K562 (cell line): ENCODE data around the gene LAGE3. TPM values are rescaled to one million over a fixed set of nuclear protein-coding genes. Genes with fewer than 3 reads are reported as not detected.

Experiments used
- CHCHD3 ChIP-seq: fragments of 250-450 bp; sonication (Bioruptor Pico); IDR thresholded peaks from 2 replicates; pipeline ENCODE4 v2.1.2; 2022; ENCODE audit warnings: mild to moderate bottlenecking
- CSDE1 ChIP-seq, 2 experiments: fragments of 450-650 bp; IDR thresholded peaks; 2 replicates each; pipeline ENCODE4 v1.6.1; 2016; ENCODE audit warnings: mild to moderate bottlenecking in 1 of 2
- DNMT1 ChIP-seq: fragments of 450-650 bp; IDR thresholded peaks from 2 replicates; pipeline ENCODE4 v1.6.1; 2016; ENCODE audit warnings: antibody characterized with exemption, mild to moderate bottlenecking
- GATAD2B ChIP-seq: fragments of 450-650 bp; IDR thresholded peaks from 2 replicates; pipeline ENCODE4 v1.6.1; 2017; ENCODE audit warnings: mild to moderate bottlenecking, borderline replicate concordance
- HMG20B ChIP-seq: fragments of 250-450 bp; sonication (Bioruptor Pico); IDR thresholded peaks from 2 replicates; pipeline ENCODE4 v1.5.0; 2021; ENCODE audit warnings: mild to moderate bottlenecking
- HNRNPL ChIP-seq: fragments of 200-400 bp; formaldehyde crosslinking; IDR thresholded peaks from 2 replicates; pipeline ENCODE4 v1.6.1; 2017; ENCODE audit warnings: low read depth, mild to moderate bottlenecking, low read length
- IRF1 ChIP-seq: sonication (generic); formaldehyde crosslinking; IDR thresholded peaks from 2 replicates; pipeline ENCODE4 v1.8.0; 2022; ENCODE audit warnings: missing genetic modification reagents, mild to moderate bottlenecking, borderline replicate concordance
- MCM5 ChIP-seq: fragments of 450-650 bp; IDR thresholded peaks from 2 replicates; pipeline ENCODE4 v1.6.1; 2016; ENCODE audit warnings: low read depth
- MYC ChIP-seq, 2 experiments: fragments of 250-450 bp in 1 of 2; sonication (Bioruptor Pico) in 1 of 2; IDR thresholded peaks; 2 replicates each; pipeline versions ENCODE4 v1.5.1 to v1.6.1; 2012 to 2021; ENCODE audit warnings: low read depth in 2 of 2, borderline replicate concordance in 1 of 2, improper control_type of control experiment in 1 of 2, low read length in 1 of 2, mild to moderate bottlenecking in 1 of 2, moderate library complexity in 1 of 2
- NELFE ChIP-seq: IDR thresholded peaks from 2 replicates; pipeline ENCODE4 v1.6.1; 2011; ENCODE audit warnings: mild to moderate bottlenecking; ENCODE audit not compliant: insufficient read depth, insufficient read length
- NRF1 ChIP-seq, 2 experiments: fragments of 450-650 bp; IDR thresholded peaks in 1 of 2; conservative IDR thresholded peaks in 1 of 2; 2 replicates each; pipeline ENCODE4 v1.6.1; 2014; ENCODE audit warnings: mild to moderate bottlenecking in 2 of 2
- RBM22 ChIP-seq: fragments of 200-400 bp; formaldehyde crosslinking; IDR thresholded peaks from 2 replicates; pipeline ENCODE4 v1.6.1; 2018; ENCODE audit warnings: low read length, low read depth; ENCODE audit not compliant: poor library complexity, severe bottlenecking
- SETDB1 ChIP-seq: IDR thresholded peaks from one replicate; pipeline ENCODE4 v1.6.1; 2012; ENCODE audit warnings: low read length, control low read depth, inconsistent platforms
- SP1 ChIP-seq: sonication (generic); formaldehyde crosslinking; IDR thresholded peaks from 2 replicates; pipeline ENCODE4 v1.8.1; 2022; ENCODE audit warnings: mild to moderate bottlenecking, missing genetic modification reagents
- TAL1 ChIP-seq: fragments of 450-650 bp; IDR thresholded peaks from 2 replicates; pipeline ENCODE4 v1.6.1; 2016; ENCODE audit warnings: mild to moderate bottlenecking
- TBP ChIP-seq: optimal IDR thresholded peaks from 2 replicates; pipeline ENCODE3; 2011; ENCODE audit warnings: low read depth, low read length, improper control_type of control experiment
- ZNF124 ChIP-seq: sonication (generic); formaldehyde crosslinking; IDR thresholded peaks from 2 replicates; pipeline ENCODE4 v1.8.1; 2022; ENCODE audit warnings: missing genetic modification reagents
- ZNF79 ChIP-seq: fragments of 250-450 bp; sonication (Bioruptor Pico); IDR thresholded peaks from 2 replicates; pipeline ENCODE4 v1.4.0; 2020; ENCODE audit warnings: low read depth, mild to moderate bottlenecking, moderate library complexity
- polyA plus RNA-seq, 8 experiments: library from polyadenylated mRNA; depleted of rRNA in 4 of 8; stranded (reverse) in 5 of 8; unstranded in 3 of 8; fragments of >200 nt; fragmentation: Nextera tagmentation in 2 of 8; fragmentation: Illumina TruSeq in 1 of 8; extraction: Ambion mirVana in 2 of 8; extraction: Trizol in 1 of 8; gene quantifications; 2 replicates each; pipeline versions ENCODE4 v1.2.1 to v1.2.3, GENCODE V29; 2011 to 2014; ENCODE audit warnings: inconsistent platforms in 1 of 8, missing spikeins in 1 of 8
- total RNA-seq, 7 experiments: library from RNA; depleted of rRNA in 6 of 7; stranded (reverse); fragments of >200 nt in 6 of 7; fragmentation: Illumina TruSeq in 2 of 7; extraction: Trizol in 2 of 7; gene quantifications; 2 replicates each; pipeline versions ENCODE4 v1.2.1 to v1.2.3, GENCODE V29; 2011 to 2021; ENCODE audit warnings: low replicate concordance in 1 of 7
- TF ChIP-seq, protein P1 (sequence below), 2 experiments: fragments of 200-800 bp in 1 of 2; sonication (Bioruptor generic) in 1 of 2; sonication (generic) in 1 of 2; formaldehyde crosslinking in 1 of 2; IDR thresholded peaks in 1 of 2; conservative IDR thresholded peaks in 1 of 2; 2 replicates each; pipeline versions ENCODE4 v1.5.0 to v1.6.1; 2016 to 2020; ENCODE audit warnings: missing compliant biosample characterization in 1 of 2, missing genetic modification characterization in 1 of 2, missing genetic modification reagents in 1 of 2
- TF ChIP-seq, protein P2 (sequence below): sonication (generic); formaldehyde crosslinking; IDR thresholded peaks from 2 replicates; pipeline ENCODE4 v1.8.1; 2023; ENCODE audit warnings: mild to moderate bottlenecking, missing genetic modification reagents, moderate library complexity
- TF ChIP-seq, protein P3 (sequence below): fragments of 250-450 bp; sonication (Bioruptor Pico); IDR thresholded peaks from 2 replicates; pipeline ENCODE4 v1.8.0; 2021; ENCODE audit warnings: borderline replicate concordance, mild to moderate bottlenecking, moderate library complexity; ENCODE audit not compliant: poor library complexity, severe bottlenecking
- TF ChIP-seq, protein P4 (sequence below): fragments of 250-450 bp; sonication (Bioruptor Pico); IDR thresholded peaks from 2 replicates; pipeline ENCODE4 v1.5.0; 2020; ENCODE audit warnings: mild to moderate bottlenecking, borderline replicate concordance

Gene LAGE3
- total and polyA plus RNA-seq, 9 of the 15 experiments (the other 6 are each of a cell fraction or from before 2014, with no cell fraction given): 28.2 to 125 (median 35.8) TPM

DNA sequence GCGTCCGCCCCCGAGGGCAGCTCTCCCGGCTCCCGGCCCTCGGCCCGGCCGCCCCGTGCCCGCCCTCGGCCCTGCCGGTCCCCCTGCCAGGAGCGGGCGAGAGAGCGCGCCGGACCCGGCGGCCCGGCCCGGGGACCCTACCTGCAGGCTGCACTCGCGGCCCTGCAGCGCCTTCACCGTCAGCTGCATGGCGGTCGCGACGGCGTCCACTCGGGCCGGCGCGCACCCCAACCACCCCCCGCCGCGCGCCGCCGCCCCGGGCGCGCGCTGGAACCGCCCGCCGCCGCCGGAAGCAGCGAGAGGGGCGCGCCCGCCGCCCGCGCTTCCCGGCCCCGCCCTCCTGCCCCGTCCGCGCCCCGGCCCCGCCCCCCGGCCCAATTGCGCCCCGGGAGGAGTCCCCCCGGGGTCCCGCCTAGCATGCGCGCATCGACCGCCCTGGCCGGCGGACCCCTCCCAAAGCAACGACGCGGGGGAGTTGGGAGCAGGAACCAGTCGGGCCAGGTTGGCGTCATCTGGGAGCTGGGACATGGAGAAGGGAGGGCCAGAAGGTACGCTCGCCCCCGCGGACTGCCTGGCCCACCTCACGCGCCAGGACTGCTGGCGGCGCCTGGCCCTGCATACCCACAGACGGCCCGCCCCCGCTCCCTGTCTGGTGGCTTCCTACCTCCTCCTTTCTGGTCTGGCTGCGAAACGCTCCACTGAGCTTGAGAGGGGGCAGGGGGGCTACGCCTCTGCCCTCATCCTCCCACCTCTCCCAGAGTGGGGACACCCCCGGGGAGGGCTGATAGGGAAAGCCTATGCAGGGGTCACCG lies 7.5 kb upstream of the LAGE3 start, which contains the start of gene UBL4A (continued):
- TF ChIP-seq, protein P1, sequence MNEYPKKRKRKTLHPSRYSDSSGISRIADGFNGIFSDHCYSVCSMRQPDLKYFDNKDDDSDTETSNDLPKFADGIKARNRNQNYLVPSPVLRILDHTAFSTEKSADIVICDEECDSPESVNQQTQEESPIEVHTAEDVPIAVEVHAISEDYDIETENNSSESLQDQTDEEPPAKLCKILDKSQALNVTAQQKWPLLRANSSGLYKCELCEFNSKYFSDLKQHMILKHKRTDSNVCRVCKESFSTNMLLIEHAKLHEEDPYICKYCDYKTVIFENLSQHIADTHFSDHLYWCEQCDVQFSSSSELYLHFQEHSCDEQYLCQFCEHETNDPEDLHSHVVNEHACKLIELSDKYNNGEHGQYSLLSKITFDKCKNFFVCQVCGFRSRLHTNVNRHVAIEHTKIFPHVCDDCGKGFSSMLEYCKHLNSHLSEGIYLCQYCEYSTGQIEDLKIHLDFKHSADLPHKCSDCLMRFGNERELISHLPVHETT (CRISPR knock-in tag; conservative IDR thresholded peaks at IDR 0.05 in 1 of 2, IDR thresholded peaks at IDR 0.05 in 1 of 2): peak in 1 of 2 experiments; percentile 79; a peak in 2 of 4 replicates
- no peak for TF ChIP-seq NELFE
- 0 out of 2 replicates have a peak, but pooled peaks have one; percentile 51 for TF ChIP-seq HNRNPL
- no peak for TF ChIP-seq TAL1
- TF ChIP-seq RBM22: no peak
- no peak for TF ChIP-seq SETDB1
- TF ChIP-seq IRF1 (CRISPR knock-in tag): no peak
- TF ChIP-seq ZNF124 (CRISPR knock-in tag): no peak
- no peak for TF ChIP-seq MYC (IDR thresholded peaks at IDR 0.05; ENCODE audit: low read depth, low read length)
- no peak for TF ChIP-seq MYC (CRISPR knock-in tag; IDR thresholded peaks at IDR 0.05; ENCODE audit: borderline replicate concordance, low read depth)
- no peak for TF ChIP-seq CHCHD3 (CRISPR knock-in tag)
- TF ChIP-seq SP1 (CRISPR knock-in tag): no peak
- TF ChIP-seq, protein P2, sequence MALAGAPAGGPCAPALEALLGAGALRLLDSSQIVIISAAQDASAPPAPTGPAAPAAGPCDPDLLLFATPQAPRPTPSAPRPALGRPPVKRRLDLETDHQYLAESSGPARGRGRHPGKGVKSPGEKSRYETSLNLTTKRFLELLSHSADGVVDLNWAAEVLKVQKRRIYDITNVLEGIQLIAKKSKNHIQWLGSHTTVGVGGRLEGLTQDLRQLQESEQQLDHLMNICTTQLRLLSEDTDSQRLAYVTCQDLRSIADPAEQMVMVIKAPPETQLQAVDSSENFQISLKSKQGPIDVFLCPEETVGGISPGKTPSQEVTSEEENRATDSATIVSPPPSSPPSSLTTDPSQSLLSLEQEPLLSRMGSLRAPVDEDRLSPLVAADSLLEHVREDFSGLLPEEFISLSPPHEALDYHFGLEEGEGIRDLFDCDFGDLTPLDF: no peak
- TF ChIP-seq NRF1 (conservative IDR thresholded peaks at IDR 0.05 in 1 of 2, IDR thresholded peaks at IDR 0.05 in 1 of 2): 0 out of 4 replicates have a peak, but pooled peaks have one; percentile 18 to 19
- TF ChIP-seq ZNF79 (CRISPR knock-in tag): no peak
- TF ChIP-seq DNMT1: no peak
- no peak for TF ChIP-seq HMG20B
- TF ChIP-seq, protein P3, sequence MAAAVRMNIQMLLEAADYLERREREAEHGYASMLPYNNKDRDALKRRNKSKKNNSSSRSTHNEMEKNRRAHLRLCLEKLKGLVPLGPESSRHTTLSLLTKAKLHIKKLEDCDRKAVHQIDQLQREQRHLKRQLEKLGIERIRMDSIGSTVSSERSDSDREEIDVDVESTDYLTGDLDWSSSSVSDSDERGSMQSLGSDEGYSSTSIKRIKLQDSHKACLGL: no peak
- TF ChIP-seq, protein P4, sequence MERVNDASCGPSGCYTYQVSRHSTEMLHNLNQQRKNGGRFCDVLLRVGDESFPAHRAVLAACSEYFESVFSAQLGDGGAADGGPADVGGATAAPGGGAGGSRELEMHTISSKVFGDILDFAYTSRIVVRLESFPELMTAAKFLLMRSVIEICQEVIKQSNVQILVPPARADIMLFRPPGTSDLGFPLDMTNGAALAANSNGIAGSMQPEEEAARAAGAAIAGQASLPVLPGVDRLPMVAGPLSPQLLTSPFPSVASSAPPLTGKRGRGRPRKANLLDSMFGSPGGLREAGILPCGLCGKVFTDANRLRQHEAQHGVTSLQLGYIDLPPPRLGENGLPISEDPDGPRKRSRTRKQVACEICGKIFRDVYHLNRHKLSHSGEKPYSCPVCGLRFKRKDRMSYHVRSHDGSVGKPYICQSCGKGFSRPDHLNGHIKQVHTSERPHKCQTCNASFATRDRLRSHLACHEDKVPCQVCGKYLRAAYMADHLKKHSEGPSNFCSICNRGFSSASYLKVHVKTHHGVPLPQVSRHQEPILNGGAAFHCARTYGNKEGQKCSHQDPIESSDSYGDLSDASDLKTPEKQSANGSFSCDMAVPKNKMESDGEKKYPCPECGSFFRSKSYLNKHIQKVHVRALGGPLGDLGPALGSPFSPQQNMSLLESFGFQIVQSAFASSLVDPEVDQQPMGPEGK: no peak
- no peak for TF ChIP-seq GATAD2B
- no peak for TF ChIP-seq CSDE1 (IDR thresholded peaks at IDR 0.05)
- no peak for TF ChIP-seq TBP
- no peak for TF ChIP-seq MCM5
